PC-3 (cell line): ENCODE measurements around the gene PCNA. TPM values are rescaled to one million over a fixed set of nuclear protein-coding genes. Genes with fewer than 3 reads are reported as not detected.

Source experiments
- ATAC-seq: fragments of 200-7000 bp; cut with Tn5 transposase; 2 replicates; pipeline ENCODE4 v1.9.1; 2020; ENCODE audit warnings: mild to moderate bottlenecking, moderate library complexity
- BruUV-seq: library from RNA; stranded (reverse); fragments of 400-500 nt; replicated peaks from 2 replicates; lab custom pipeline; 2021; lab: Mats Ljungman, UMichigan
- CTCF ChIA-PET: fragments of 300-600 bp; sonication (Branson Sonifier 250); formaldehyde crosslinking; loops from one replicate; lab custom pipeline; 2022; ENCODE audit warnings: antibody characterized with exemption; lab: Charles Lee
- POLR2A ChIA-PET: fragments of 300-600 bp; sonication (Branson Sonifier 250); formaldehyde crosslinking; loops from one replicate; lab custom pipeline; 2022; ENCODE audit warnings: antibody characterized with exemption; ENCODE audit not compliant: unreplicated experiment; lab: Charles Lee
- DNase-seq: peaks from one replicate; pipeline ENCODE4 v3.0.0-alpha.2; 2015
- H2AFZ ChIP-seq: fragments of 300-600 bp; sonication (generic); 2 replicates; pipeline ENCODE4 v1.6.0; 2016; ENCODE audit warnings: antibody characterized with exemption, low read length
- H3F3A ChIP-seq: fragments of 300-600 bp; sonication (generic); one replicate; pipeline ENCODE4 v1.6.0; 2017; ENCODE audit warnings: antibody characterized with exemption, low read length, control low read depth, mild to moderate bottlenecking; ENCODE audit not compliant: unreplicated experiment
- H3K27ac ChIP-seq: fragments of 300-600 bp; sonication (generic); 2 replicates; pipeline ENCODE4 v1.5.1; 2016; ENCODE audit warnings: mild to moderate bottlenecking, low read length
- H3K27me3 ChIP-seq: fragments of 300-600 bp; sonication (generic); 2 replicates; pipeline ENCODE4 v1.6.1; 2016; ENCODE audit warnings: low read length, mixed read lengths
- H3K36me3 ChIP-seq: fragments of 300-600 bp; sonication (generic); 2 replicates; pipeline ENCODE4 v1.6.1; 2016; ENCODE audit warnings: low read depth, mixed run types, low read length, mixed read lengths
- H3K4me1 ChIP-seq: fragments of 300-600 bp; sonication (generic); 2 replicates; pipeline ENCODE4 v1.5.1; 2016; ENCODE audit warnings: low read length; ENCODE audit not compliant: insufficient read depth
- H3K4me2 ChIP-seq: fragments of 300-600 bp; sonication (generic); 2 replicates; pipeline ENCODE4 v1.6.0; 2016; ENCODE audit warnings: low read length
- H3K4me3 ChIP-seq: fragments of 300-600 bp; sonication (generic); 2 replicates; pipeline ENCODE4 v1.5.1; 2016; ENCODE audit warnings: mild to moderate bottlenecking, low read length, mixed read lengths
- H3K79me2 ChIP-seq: fragments of 300-600 bp; sonication (generic); 2 replicates; pipeline ENCODE4 v1.6.1; 2017; ENCODE audit warnings: low read length, mixed read lengths
- H3K9ac ChIP-seq: fragments of 300-600 bp; sonication (generic); 2 replicates; pipeline ENCODE4 v1.6.0; 2016; ENCODE audit warnings: mild to moderate bottlenecking, low read length
- H3K9me2 ChIP-seq: fragments of 300-600 bp; sonication (generic); replicated peaks from 2 replicates; pipeline ENCODE4 v1.6.1; 2016; ENCODE audit warnings: mixed run types, low read length, mixed read lengths
- H3K9me3 ChIP-seq: fragments of 300-600 bp; sonication (generic); 2 replicates; pipeline ENCODE4 v1.6.1; 2016; ENCODE audit warnings: low read length, mixed read lengths
- H4K20me1 ChIP-seq: fragments of 300-600 bp; sonication (generic); 2 replicates; pipeline ENCODE4 v1.6.1; 2016; ENCODE audit warnings: low read length, mixed read lengths
- CTCF ChIP-seq: fragments of 300-600 bp; sonication (generic); conservative IDR thresholded peaks from 2 replicates; pipeline ENCODE4 v1.5.1; 2017; ENCODE audit warnings: antibody characterized with exemption, low read depth, mild to moderate bottlenecking, low read length
- EZH2 ChIP-seq: fragments of 300-600 bp; sonication (generic); IDR thresholded peaks from one replicate; pipeline ENCODE4 v1.6.1; 2017; ENCODE audit warnings: antibody characterized with exemption, mild to moderate bottlenecking, low read length; ENCODE audit not compliant: unreplicated experiment
- EZH2phosphoT487 ChIP-seq: fragments of 300-600 bp; sonication (generic); IDR thresholded peaks from 2 replicates; pipeline ENCODE4 v1.6.1; 2018; ENCODE audit warnings: mild to moderate bottlenecking, antibody characterized with exemption, low read length, borderline replicate concordance
- intact Hi-C: fragments of 100-400 bp; cut with micrococcal nuclease; formaldehyde crosslinking; loops from 2 replicates; pipeline ENCODE4 v1.9.0; 2023
- total RNA-seq: library from RNA; depleted of rRNA; stranded (reverse); fragments of >200 nt; gene quantifications from 2 replicates; pipeline ENCODE4 v1.2.3, GENCODE V29; 2014

PCNA gene
- total RNA-seq, 1 experiment from 2014 or later = 286 TPM

GRCh38 chr20:5164645-5165625 is 45.2 kb upstream of the PCNA start:
- Histone ChIP-seq H3K9me3 (no peaks in the 10 kb centered on the region), H3K27me3 (no peaks in the 10 kb centered on the region), H3K79me2 (peaks cover 57% of the 10 kb centered on the region), H3K4me3 (no peak overlapping the region), H3K4me1 (peaks cover 18% of the 10 kb centered on the region), H3K27ac (no peak overlapping the region), H3K9ac (no peak overlapping the region), H3K9me2 (no peaks in the 10 kb centered on the region), H2AFZ (no peak overlapping the region), H3K36me3 (peaks cover 3% of the 10 kb centered on the region; the same call in 1 of the 2 replicates), H3K4me2 (no peak overlapping the region), H4K20me1 (no peaks in the 10 kb centered on the region), H3F3A (no peaks in the 10 kb centered on the region)
- CTCF ChIA-PET = interaction anchor here (0.6 kb wide), 1 partner anchor 335 kb away, joined by 4 read pairs; no protein-coding TSS in a partner anchor
- POLR2A ChIA-PET = interaction anchor here (0.6 kb wide), 1 partner anchor 585 kb away, joined by 8 read pairs; the partner anchor contains the start of gene SHLD1
- BruUV-seq = no TSS peak
- no peak for DNase-seq
- TF ChIP-seq CTCF (no peak), EZH2phosphoT487 (no peak), EZH2 (no peak)
- no peak for ATAC-seq
- intact Hi-C loops = no loop called here

- Histone ChIP-seq H4K20me1 (no peaks in the 10 kb centered on the region), H3K36me3 (peaks cover 3% of the 10 kb centered on the region; the same call in 1 of the 2 replicates), H3K4me1 (peaks cover 13% of the 10 kb centered on the region), H3K27ac (no peak overlapping the region), H3K9me2 (no peaks in the 10 kb centered on the region), H3K9ac (no peak overlapping the region), H3K27me3 (no peaks in the 10 kb centered on the region), H3K79me2 (peaks cover 68% of the 10 kb centered on the region), H3K4me3 (no peak overlapping the region), H3F3A (no peaks in the 10 kb centered on the region), H3K4me2 (no peak overlapping the region), H3K9me3 (no peaks in the 10 kb centered on the region), H2AFZ (no peak overlapping the region)
- POLR2A ChIA-PET = no interaction called here
- CTCF ChIA-PET = no interaction called here
- intact Hi-C loops = no loop called here
- BruUV-seq = no TSS peak
- no peak for TF ChIP-seq EZH2phosphoT487
- TF ChIP-seq CTCF = no peak
- DNase-seq (no peak), ATAC-seq (no peak)
These were observed 41.9 kb upstream of the PCNA start for GRCh38 chr20:5161536-5162164.
